ENCODE results near the gene PINK1.

DNA sequence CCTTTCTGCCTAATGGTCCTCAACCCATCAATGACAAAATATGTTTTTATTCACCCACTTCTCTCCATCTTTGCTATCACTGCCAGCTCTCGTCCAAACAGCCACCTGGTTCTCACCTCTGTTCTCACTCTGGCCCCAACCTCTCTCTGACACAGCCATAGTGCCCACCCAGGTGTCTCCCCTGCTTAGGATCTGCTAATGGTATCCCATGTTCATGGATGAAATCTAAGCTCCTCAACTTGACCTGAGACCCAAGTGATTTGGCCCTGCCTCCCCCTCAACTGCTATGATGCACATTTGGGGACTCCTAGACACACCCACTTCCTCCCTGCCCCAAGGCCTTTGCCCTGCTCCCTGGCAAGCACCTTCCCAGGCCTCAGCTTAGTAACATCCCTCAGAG is 58.6 kb downstream of the PINK1 start:
- no peak for TF ChIP-seq POLR2A (IDR thresholded peaks at IDR 0.05; ENCODE audit: low read depth)
- TF ChIP-seq, protein P1, sequence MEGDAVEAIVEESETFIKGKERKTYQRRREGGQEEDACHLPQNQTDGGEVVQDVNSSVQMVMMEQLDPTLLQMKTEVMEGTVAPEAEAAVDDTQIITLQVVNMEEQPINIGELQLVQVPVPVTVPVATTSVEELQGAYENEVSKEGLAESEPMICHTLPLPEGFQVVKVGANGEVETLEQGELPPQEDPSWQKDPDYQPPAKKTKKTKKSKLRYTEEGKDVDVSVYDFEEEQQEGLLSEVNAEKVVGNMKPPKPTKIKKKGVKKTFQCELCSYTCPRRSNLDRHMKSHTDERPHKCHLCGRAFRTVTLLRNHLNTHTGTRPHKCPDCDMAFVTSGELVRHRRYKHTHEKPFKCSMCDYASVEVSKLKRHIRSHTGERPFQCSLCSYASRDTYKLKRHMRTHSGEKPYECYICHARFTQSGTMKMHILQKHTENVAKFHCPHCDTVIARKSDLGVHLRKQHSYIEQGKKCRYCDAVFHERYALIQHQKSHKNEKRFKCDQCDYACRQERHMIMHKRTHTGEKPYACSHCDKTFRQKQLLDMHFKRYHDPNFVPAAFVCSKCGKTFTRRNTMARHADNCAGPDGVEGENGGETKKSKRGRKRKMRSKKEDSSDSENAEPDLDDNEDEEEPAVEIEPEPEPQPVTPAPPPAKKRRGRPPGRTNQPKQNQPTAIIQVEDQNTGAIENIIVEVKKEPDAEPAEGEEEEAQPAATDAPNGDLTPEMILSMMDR (IDR thresholded peaks at IDR 0.05) = no peak
- TF ChIP-seq POLR2AphosphoS5 (IDR thresholded peaks at IDR 0.05) = no peak
